ENCODE data around the gene CPNE7.
A peak's percentile ranks its signal among the peaks of the same experiment; 100 is the strongest.

CPNE7 gene

GRCh38 chr16:89547860-89548259 is 27.7 kb upstream of the CPNE7 start:
- no peak overlapping the region for H3K27ac ChIP-seq
- CTCF ChIA-PET: no interaction called here
- POLR2A ChIA-PET (ENCODE audit: low non-redundant PET): no interaction called here
- DNase-seq (ENCODE audit: low spot score): no peak
- TF ChIP-seq CTCF (conservative IDR thresholded peaks at IDR 0.05; ENCODE audit: low read depth): no peak

GRCh38 chr16:89548344-89549006 is 27.1 kb upstream of the CPNE7 start:
- TF ChIP-seq CTCF (conservative IDR thresholded peaks at IDR 0.05; ENCODE audit: low read depth): no peak
- peak overlapping the region; percentile 16; the same call in 1 of the 2 replicates for H3K27ac ChIP-seq
- DNase-seq (ENCODE audit: low spot score): no peak
- ChIA-PET CTCF (no interaction called here), POLR2A (ENCODE audit: low non-redundant PET) (no interaction called here)

GRCh38 chr16:89549007-89549700 is 26.4 kb upstream of the CPNE7 start:
- CTCF ChIA-PET: no interaction called here
- POLR2A ChIA-PET (ENCODE audit: low non-redundant PET): no interaction called here
- no peak for TF ChIP-seq CTCF (conservative IDR thresholded peaks at IDR 0.05; ENCODE audit: low read depth)
- no peak for DNase-seq (ENCODE audit: low spot score)
- peak overlapping the region; percentile 16 for H3K27ac ChIP-seq

- no peak for TF ChIP-seq CTCF (conservative IDR thresholded peaks at IDR 0.05; ENCODE audit: low read depth)
- peak overlapping the region; percentile 16; the same call in 1 of the 2 replicates for H3K27ac ChIP-seq
- no peak for DNase-seq (ENCODE audit: low spot score)
- POLR2A ChIA-PET (ENCODE audit: low non-redundant PET): no interaction called here
- CTCF ChIA-PET: no interaction called here
Measured at GRCh38 chr16:89550421-89551007, 25.0 kb upstream of the CPNE7 start.

GRCh38 chr16:89552329-89552728 is 23.2 kb upstream of the CPNE7 start:
- CTCF ChIA-PET: no interaction called here
- no peak for TF ChIP-seq CTCF (conservative IDR thresholded peaks at IDR 0.05; ENCODE audit: low read depth)
- POLR2A ChIA-PET (ENCODE audit: low non-redundant PET): no interaction called here
- no peak overlapping the region; the same call in 1 of the 2 replicates for H3K27ac ChIP-seq
- DNase-seq (ENCODE audit: low spot score): no peak

- ChIA-PET CTCF (no interaction called here), POLR2A (ENCODE audit: low non-redundant PET) (no interaction called here)
- DNase-seq (ENCODE audit: low spot score): no peak
- no peak for TF ChIP-seq CTCF (conservative IDR thresholded peaks at IDR 0.05; ENCODE audit: low read depth)
- H3K27ac ChIP-seq: peak overlapping the region; percentile 13; the same call in 1 of the 2 replicates
Measured at GRCh38 chr16:89552913-89553312, 22.6 kb upstream of the CPNE7 start.

Measured in RWPE1 (cell line).